ENCODE data around the gene GLUD2.
"Not testable (repeated sequence)": the region's sequence is repeated elsewhere in the genome, so short reads cannot be mapped to it uniquely, and the experiment has no call there.

The GLUD2 gene

DNA sequence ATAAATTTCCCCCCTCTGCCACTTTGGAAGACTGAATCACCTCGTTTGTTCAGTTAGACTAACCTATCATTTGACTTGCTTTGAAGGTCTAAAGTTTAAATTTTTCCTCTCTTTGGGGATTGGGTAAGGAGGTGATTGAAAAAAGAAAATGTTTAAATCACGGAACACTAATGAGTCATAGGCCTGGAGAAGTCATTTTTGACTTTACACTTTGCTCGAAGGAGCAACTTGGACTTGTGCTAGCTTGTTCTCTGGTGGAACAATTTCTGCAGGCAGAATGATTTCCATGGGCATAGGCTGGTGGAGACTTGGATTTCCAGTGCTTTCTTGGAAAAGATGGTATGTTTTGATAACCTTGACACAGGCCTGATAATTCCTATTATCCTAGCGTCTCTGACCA, 10.5 kb upstream of the GLUD2 start:
- no peak for DNase-seq (ENCODE audit: low read depth in 1 of 2, low spot score in 1 of 2)
- TF ChIP-seq JUND (IDR thresholded peaks at IDR 0.05; ENCODE audit: low read depth) = no peak
- in situ Hi-C loops (cut with HindIII; ENCODE audit: low pct_unique_long_range_greater_than_20kb, low sequenced_read_pairs) = no loop called here

DNA sequence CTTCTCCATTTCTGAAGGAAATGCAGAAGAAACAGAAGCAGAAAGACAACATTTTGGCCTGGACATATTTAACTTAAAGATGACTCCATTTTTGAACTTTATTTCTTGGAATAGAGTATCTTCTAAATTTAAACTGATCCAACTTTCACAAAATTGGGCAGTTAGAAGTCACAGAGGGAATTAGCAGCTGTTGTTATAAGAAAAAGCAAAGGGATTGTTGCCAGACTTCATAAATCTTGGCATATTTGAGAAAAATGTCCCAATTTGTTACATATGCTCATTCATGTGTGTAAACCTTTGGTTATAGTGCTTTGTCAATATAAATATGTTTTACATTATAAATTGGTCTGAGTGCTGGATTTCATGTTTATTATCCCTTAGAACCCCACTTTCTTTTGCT, 3.4 kb downstream of the GLUD2 start:
- in situ Hi-C loops (cut with HindIII; ENCODE audit: low pct_unique_long_range_greater_than_20kb, low sequenced_read_pairs) = no loop called here
- TF ChIP-seq JUND (IDR thresholded peaks at IDR 0.05; ENCODE audit: low read depth) = no peak
- no peak for DNase-seq (ENCODE audit: low read depth in 1 of 2, low spot score in 1 of 2)

DNA sequence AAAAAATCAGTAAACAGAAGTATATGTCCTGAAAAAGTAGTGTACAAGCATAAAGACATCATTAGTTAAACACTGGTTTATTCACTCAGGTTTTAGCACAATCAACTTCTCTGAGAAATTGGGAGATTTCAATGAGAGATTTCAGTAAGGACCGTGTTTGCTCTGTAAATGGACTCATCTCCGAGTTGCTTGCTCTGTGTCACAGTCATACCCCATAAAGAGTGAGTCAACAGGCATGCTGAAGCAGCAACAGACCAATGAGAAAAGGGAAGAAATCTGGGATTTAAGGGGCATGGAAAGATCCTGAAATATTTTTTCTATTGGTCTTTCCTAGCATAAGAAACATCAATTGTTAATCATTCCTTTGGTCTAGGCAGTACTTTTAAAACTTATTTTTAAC, 4.7 kb downstream of the GLUD2 start:
- no peak for DNase-seq (ENCODE audit: low read depth in 1 of 2, low spot score in 1 of 2)
- no peak for TF ChIP-seq JUND (IDR thresholded peaks at IDR 0.05; ENCODE audit: low read depth)
- in situ Hi-C loops (cut with HindIII; ENCODE audit: low pct_unique_long_range_greater_than_20kb, low sequenced_read_pairs) = no loop called here

DNA sequence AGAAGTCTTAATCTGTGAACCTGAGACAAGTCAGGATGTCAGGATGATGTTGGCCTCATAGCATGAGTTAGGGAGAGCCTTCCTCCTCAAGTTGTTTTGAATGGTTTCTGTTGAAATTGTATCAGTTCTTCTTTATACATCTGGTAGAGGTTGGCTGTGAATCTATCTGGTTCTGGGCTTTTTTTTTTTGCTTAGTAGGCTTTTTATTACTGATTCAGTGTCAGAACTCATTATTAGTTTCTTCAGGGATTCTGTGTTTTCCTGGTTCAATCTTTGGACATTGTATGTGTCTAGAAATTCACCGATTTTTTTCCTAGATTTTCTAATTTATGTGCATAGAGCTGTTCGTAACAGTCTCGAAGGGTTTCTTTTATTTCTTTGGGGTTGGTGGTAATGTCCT, 14.9 kb downstream of the GLUD2 start:
- TF ChIP-seq JUND (IDR thresholded peaks at IDR 0.05; ENCODE audit: low read depth) = no peak
- DNase-seq (ENCODE audit: low read depth in 1 of 2, low spot score in 1 of 2) = no peak
- in situ Hi-C loops (cut with HindIII; ENCODE audit: low pct_unique_long_range_greater_than_20kb, low sequenced_read_pairs) = no loop called here

DNA sequence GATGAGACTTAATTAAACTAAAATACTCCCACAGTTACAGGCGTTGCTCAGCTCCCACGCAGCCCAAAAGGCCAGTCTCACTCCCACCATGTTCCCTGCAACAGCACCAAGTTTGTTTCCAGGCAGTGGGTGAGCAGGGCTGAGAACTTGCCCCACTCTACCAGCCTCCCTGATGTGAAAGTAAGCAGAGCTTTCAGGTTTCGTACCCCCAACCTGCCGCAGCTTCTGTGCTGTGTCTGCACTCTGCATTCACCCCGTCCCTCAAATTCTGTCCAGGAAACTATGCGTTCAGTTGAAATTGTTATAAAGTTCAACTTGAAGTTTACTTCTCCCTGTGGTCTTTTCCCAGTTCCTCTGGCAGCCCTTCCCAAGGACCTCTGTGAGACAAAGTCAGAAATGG, 17.2 kb downstream of the GLUD2 start:
- in situ Hi-C loops (cut with HindIII; ENCODE audit: low pct_unique_long_range_greater_than_20kb, low sequenced_read_pairs) = no loop called here
- no peak for TF ChIP-seq JUND (IDR thresholded peaks at IDR 0.05; ENCODE audit: low read depth)
- no peak for DNase-seq (ENCODE audit: low read depth in 1 of 2, low spot score in 1 of 2)

DNA sequence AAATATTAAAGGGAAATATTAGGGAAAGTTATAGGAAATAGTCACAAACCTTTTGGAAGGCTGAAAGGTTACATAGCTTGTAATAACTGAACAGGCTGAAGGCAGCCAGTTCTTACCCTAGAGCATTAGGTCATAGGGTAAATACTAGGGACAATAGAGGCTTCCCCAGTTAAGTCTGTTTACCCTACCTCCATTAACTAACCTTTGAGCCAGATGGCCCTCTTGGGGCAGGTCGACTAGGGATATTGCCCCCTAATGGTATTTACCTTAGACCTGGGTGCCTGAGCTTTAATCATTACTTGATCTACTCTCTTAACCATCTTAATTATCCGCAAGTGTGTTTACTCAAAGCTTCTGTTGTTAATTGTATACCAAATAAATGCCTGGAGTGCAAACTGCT, 36.8 kb downstream of the GLUD2 start:
- in situ Hi-C loops (cut with HindIII; ENCODE audit: low pct_unique_long_range_greater_than_20kb, low sequenced_read_pairs) = not testable (repeated sequence)

DNA sequence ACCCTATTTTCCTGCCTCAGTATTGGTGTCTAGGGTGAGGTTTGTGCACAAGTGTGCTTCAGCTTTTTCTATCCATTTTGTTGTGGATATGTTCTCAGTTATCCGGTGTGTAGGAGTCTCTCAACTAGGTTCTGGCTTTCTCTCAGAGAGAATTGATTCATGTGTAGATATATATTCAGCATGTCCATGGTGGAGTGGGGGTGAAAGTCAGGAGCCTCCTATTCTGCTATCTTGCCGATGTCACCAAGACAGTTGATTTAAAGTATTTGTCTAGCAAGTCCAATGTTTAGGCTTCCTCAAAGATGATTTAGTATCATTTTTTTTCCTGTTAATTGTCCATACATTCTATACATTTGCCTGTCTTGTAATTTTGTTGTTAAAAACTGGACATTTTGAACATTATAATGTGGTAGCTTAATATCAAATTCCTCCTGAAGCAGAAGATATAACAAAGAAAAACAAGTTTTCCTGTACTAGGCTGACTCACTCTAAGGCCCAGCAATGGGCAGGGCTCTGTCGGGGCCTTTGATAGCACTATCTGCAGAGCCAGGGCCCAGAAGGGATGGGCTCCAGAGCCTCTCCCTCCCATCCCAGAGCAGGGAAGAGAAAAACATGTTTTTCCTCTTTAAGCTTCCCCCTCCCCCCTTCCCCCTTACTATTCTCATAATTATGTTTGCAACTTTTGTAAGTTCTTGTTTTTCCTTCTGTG, 37.6 kb downstream of the GLUD2 start:
- no peak for TF ChIP-seq JUND (IDR thresholded peaks at IDR 0.05; ENCODE audit: low read depth)
- in situ Hi-C loops (cut with HindIII; ENCODE audit: low pct_unique_long_range_greater_than_20kb, low sequenced_read_pairs) = no loop called here

More for the DNA sequence above, 36.8 kb downstream of the GLUD2 start:
- not testable (repeated sequence) for DNase-seq (ENCODE audit: low read depth in 1 of 2, low spot score in 1 of 2)

DNA sequence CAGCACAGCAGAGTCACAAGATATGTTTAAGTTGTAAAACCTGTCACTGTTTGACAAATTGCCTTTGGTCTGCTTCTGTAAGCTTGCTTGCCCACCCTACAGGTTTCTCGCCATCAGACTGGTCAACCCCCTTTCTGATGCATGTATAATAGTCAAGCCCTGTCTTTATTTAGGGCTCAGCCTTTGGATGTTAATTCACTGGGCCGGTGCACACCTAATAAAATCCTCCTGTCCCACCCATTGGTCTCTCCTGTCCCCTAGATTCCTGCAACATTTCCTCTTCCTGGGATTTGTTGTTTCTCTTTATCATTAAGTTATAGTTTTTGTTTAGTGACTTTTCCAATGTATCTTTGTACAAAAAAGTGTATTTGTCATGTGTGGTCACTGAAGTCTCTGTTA, 38.2 kb downstream of the GLUD2 start:
- in situ Hi-C loops (cut with HindIII; ENCODE audit: low pct_unique_long_range_greater_than_20kb, low sequenced_read_pairs) = no loop called here
- TF ChIP-seq JUND (IDR thresholded peaks at IDR 0.05; ENCODE audit: low read depth) = no peak
- DNase-seq (ENCODE audit: low read depth in 1 of 2, low spot score in 1 of 2) = no peak

More for the DNA sequence above, 37.6 kb downstream of the GLUD2 start:
- DNase-seq (ENCODE audit: low read depth in 1 of 2, low spot score in 1 of 2) = no peak

DNA sequence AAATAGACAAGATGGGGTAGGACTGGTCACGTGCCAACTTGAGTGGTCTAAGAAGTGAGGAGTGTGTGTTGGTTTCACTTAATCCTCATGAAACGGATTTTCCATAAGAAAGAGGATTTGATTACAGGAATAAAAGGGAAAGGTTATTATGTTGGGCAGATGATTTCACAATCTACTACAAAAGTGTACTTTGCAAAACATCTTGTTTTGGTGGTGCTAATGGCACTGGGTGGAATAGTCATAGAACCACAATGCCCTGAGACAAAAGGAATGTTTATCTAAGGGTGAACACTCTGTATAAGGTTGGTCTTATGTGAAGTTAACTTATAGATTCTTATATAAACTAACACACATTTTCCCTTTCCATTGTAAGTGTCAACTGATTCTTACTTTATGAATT, 45.6 kb downstream of the GLUD2 start:
- TF ChIP-seq JUND (IDR thresholded peaks at IDR 0.05; ENCODE audit: low read depth) = no peak
- DNase-seq (ENCODE audit: low read depth in 1 of 2, low spot score in 1 of 2) = no peak
- in situ Hi-C loops (cut with HindIII; ENCODE audit: low pct_unique_long_range_greater_than_20kb, low sequenced_read_pairs) = no loop called here
